ENCODE results near the gene SSTR5.

DNA sequence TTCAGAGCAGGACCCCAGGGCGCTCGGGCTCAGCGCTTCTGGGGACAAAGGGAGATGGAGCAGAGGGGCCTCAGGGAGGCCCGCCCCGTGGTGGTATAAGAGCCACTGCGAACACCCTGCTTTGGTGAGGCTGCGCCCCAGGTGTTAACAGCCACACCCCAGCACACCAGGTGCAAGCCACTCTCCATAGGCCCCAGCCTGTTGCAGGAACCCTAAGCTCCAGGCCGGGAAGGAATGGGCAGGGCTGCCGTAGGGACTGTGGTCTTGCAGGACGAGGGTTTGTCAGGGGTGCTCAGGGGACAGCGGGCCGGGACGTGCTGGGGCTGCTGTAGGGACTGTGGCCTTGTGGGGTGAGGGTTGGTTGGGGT, 17.0 kb upstream of the SSTR5 start:
- TF ChIP-seq, protein P1, sequence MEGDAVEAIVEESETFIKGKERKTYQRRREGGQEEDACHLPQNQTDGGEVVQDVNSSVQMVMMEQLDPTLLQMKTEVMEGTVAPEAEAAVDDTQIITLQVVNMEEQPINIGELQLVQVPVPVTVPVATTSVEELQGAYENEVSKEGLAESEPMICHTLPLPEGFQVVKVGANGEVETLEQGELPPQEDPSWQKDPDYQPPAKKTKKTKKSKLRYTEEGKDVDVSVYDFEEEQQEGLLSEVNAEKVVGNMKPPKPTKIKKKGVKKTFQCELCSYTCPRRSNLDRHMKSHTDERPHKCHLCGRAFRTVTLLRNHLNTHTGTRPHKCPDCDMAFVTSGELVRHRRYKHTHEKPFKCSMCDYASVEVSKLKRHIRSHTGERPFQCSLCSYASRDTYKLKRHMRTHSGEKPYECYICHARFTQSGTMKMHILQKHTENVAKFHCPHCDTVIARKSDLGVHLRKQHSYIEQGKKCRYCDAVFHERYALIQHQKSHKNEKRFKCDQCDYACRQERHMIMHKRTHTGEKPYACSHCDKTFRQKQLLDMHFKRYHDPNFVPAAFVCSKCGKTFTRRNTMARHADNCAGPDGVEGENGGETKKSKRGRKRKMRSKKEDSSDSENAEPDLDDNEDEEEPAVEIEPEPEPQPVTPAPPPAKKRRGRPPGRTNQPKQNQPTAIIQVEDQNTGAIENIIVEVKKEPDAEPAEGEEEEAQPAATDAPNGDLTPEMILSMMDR (IDR thresholded peaks at IDR 0.05; ENCODE audit: low read depth, low read length, missing input control), result no peak
- no peak for TF ChIP-seq REST (IDR thresholded peaks at IDR 0.05)
- no peak for TF ChIP-seq JUND (IDR thresholded peaks at IDR 0.05)
- no peak for TF ChIP-seq YY1 (IDR thresholded peaks at IDR 0.05)
- TF ChIP-seq, protein P2, sequence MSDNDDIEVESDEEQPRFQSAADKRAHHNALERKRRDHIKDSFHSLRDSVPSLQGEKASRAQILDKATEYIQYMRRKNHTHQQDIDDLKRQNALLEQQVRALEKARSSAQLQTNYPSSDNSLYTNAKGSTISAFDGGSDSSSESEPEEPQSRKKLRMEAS (IDR thresholded peaks at IDR 0.05), result no peak
- no peak for TF ChIP-seq GABPA (IDR thresholded peaks at IDR 0.05 in 1 of 2, conservative IDR thresholded peaks at IDR 0.05 in 1 of 2)
- TF ChIP-seq, protein P3, sequence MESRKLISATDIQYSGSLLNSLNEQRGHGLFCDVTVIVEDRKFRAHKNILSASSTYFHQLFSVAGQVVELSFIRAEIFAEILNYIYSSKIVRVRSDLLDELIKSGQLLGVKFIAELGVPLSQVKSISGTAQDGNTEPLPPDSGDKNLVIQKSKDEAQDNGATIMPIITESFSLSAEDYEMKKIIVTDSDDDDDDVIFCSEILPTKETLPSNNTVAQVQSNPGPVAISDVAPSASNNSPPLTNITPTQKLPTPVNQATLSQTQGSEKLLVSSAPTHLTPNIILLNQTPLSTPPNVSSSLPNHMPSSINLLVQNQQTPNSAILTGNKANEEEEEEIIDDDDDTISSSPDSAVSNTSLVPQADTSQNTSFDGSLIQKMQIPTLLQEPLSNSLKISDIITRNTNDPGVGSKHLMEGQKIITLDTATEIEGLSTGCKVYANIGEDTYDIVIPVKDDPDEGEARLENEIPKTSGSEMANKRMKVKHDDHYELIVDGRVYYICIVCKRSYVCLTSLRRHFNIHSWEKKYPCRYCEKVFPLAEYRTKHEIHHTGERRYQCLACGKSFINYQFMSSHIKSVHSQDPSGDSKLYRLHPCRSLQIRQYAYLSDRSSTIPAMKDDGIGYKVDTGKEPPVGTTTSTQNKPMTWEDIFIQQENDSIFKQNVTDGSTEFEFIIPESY (IDR thresholded peaks at IDR 0.05), result no peak
- no peak for TF ChIP-seq FOXA2 (IDR thresholded peaks at IDR 0.05)

All from liver (tissue), 3 donors.